NAMALWA (cell line): ENCODE measurements around the gene KCTD10.
"Not testable (repeated sequence)": the region's sequence is repeated elsewhere in the genome, so short reads cannot be mapped to it uniquely, and the experiment has no call there.

Experiments
- DNase-seq: peaks from one replicate; pipeline ENCODE4 v3.0.0-alpha.2; 2015; ENCODE audit warnings: low spot score

KCTD10 gene

DNA sequence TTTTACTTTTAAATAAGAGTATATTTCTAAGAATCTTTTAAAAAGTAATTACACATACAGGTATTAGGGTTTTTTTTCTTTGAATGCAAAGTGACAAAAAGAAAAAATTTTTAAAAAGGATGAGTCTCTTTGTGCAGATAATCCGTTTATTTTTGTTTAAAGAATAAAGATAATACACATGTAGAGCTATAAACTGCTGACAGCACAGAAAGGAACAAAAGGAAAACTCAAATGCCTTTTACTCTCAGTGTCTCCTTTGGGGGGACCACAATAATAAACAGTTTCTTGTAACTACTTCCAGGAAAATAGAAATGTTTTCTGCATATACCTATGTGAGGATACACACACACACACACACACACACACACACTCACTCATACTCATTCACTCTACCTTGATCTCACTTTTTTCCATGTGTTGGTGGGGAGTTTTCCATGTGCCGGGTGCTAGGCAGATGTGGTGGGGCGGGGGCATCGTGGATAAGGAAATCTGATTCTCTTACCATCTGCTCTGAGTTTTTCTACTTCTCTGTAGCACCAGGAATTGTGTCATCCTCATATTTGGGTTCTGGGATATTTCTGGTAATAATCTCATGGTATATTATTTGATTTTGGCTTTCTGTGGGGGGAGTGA, 58.1 kb downstream of the KCTD10 start:
- no peak for DNase-seq

DNA sequence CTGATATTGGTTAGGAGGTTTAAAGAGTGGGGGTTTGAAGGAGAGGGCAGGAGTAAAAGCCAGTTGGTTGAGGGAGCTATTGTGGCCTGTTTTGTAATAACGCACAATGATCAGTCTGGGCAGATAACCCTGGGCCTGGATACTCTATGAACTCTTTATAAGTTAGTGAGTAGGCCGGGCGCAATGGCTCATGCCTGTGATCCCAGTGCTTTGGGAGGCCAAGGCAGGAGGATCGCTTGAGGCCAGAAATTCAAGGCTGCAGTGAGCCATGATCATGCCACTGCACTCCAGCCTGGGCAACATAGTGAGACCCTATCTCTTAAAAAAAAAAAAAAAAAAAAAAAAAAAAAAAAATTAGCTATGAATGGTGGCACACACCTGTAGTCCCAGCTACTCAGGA, 71.0 kb downstream of the KCTD10 start:
- DNase-seq, result not testable (repeated sequence)

DNA sequence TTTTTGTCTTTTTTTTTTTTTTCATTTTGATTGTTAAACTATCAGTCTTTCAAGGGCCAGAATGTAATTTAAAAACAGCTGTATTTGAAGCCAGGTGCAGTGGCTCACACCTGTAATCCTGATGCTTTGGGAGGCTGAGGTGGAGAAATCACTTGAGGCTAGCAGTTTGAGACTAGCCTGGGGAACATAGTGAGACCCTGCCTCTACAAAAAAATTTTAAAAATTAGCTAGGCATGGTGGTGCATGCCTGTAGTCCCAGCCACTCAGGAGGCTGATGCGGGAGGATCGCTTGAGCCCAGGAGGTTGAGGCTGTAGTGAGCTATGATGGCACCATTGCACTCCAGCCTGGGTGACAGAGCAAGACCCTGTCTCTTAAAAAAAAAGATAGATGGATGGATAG, 72.3 kb downstream of the KCTD10 start:
- not testable (repeated sequence) for DNase-seq
